Suppressor macrophage (primary cell): ENCODE data around the gene GOLGA6L9.
"Not testable (repeated sequence)": the region's sequence is repeated elsewhere in the genome, so short reads cannot be mapped to it uniquely, and the experiment has no call there.

Experiments
- DNase-seq, 4 experiments: peaks; one replicate each; pipeline ENCODE4 v3.0.0-alpha.2; 2020 to 2022
- total RNA-seq, 17 experiments: gene quantifications; one replicate each; lab custom pipeline; 2026; ENCODE audit warnings: mixed read lengths in 6 of 17, inconsistent platforms in 3 of 17; lab: John Stamatoyannopoulos, UW

Gene GOLGA6L9, protein sequence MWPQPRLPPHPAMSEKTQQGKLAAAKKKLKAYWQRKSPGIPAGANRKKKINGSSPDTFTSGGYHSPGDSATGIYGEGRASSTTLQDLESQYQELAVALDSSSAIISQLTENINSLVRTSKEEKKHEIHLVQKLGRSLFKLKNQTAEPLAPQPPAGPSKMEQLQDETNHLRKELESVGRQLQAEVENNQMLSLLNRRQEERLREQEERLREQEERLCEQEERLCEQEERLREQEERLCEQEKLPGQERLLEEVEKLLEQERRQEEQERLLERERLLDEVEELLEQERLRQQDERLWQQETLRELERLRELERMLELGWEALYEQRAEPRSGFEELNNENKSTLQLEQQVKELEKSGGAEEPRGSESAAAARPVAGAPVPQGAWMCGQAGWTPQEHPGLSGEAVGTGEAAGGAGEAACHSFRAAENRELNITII
- total RNA-seq = 0 to 0.66 (median 0.21) reads per million in 17 experiments

DNA sequence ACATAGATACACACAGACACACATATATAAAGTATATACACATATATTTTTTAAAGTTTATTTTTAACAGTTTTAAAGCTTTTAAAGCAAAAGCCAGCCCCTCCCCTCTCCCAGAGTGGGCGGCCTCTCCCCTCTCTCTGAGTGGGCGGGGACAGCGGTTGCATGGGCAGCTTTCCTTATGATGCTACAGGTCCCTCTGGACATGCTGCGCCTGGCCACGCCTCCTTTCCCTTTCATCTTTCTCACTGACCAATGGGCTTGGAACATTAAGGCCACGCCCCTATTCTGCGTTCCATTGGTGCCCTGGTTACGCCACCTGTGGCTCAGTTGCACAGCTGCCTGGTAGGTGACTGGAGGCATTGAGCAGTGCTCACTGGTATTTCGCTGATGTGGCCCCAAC is at the start of gene GOLGA6L9:
TSS of gene GOLGA6L9 (plus strand) at position 124 of the 400 bp plus-strand sequence. CDS start at position 388, 264 bp downstream.
- not testable (repeated sequence) for DNase-seq

DNA sequence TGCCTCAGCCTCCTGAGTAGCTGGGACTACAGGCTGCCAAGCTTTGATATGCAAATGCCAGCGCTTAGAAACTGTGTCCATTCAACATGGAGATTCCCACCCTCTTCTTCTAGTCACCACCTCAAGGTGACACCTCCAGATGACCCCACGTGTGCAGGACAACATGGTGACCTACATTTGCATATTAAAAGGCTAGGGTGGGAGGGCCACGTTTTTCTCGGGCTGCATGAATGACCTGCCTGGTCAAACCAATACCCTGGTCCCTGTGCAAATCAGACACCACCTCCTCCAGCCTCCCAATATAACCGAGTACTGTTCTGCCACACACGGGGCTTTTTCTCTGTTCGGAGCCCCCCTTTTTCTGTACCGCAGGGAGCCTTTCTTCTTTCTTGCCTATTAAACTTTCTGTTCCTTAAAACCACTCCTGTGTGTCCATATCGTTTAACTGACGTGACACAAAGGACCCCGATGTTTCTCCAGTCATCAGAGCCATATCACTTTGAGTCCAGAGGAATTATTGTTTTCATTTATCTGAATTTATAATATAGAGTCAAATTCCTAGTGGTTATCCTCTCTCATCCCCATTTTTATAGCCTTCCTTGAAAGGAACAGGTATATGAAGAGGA is 48.2 kb upstream of the GOLGA6L9 start:
- not testable (repeated sequence) for DNase-seq

DNA sequence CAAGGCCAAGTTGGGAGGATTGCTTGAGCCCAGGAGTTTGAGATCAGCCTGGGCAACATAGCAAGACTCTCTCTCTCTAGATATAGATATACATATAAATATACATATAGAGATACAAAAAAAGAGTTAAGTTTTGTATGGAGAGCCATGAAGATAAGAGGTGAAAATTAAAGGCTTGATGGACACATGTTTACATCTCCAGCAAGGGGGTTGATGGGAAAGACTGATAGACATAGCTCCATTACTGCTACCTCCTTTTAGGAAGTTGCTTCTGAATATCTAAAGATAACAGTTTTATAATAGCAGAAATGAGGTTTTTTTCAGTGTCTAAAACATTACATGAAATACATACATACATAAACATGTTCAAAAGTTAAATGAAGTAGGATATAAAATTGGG is 42.4 kb upstream of the GOLGA6L9 start:
- not testable (repeated sequence) for DNase-seq

DNA sequence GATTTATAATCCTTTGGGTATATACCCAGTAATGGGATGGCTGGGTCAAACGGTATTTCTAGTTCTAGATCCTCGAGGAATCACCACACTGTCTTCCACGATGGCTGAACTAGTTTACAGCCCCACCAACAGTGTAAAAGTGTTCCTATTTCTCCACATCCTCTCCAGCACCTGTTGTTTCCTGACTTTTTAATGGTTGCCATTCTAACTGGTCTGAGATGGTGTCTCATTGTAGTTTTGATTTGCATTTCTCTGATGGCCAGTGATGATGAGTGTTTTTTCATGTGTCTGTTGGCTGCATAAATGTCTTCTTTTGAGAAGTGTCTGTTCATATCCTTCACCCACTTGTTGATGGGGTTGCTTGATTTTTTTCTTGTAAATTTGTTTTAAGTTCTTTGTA is 39.5 kb upstream of the GOLGA6L9 start:
- DNase-seq = not testable (repeated sequence)

DNA sequence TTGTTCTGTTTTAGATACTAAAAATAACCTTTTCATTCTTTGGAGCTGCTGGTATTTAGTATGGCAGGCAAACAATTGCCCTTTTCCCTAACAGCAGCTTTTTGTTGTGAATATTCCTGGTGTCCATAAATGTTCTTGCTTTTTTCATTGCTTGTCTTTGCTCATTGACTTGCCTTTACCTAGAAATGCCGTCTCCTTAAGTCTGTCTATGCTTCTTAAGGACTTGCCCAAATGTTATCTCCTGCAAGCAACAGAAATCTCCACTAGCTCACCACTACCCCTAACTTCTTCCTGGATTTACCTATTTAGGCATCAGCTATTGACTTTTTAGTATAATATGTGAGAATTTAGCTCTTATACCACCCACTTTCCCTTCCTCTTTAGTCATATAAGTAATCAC is 37.5 kb upstream of the GOLGA6L9 start:
- DNase-seq = not testable (repeated sequence)

DNA sequence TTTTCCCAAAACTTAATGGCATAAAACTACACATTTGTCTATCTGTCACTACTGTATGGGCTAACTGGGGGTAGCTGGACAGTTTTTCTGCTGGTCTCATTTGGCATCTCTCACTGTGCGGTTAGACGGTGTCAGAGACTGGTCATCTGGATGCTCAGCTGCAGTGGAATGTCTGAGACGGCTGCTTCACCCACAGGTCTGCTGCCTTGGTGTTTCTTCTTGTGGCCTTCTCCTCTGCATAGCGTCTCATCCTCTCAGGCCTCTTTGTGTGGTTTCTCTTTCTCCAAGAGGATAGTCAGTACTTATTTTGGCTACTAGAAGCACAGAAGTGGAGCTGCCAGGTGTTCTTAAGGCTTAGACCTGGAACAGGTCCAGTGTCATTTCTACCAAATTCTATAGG is 35.9 kb upstream of the GOLGA6L9 start:
- DNase-seq = no peak

DNA sequence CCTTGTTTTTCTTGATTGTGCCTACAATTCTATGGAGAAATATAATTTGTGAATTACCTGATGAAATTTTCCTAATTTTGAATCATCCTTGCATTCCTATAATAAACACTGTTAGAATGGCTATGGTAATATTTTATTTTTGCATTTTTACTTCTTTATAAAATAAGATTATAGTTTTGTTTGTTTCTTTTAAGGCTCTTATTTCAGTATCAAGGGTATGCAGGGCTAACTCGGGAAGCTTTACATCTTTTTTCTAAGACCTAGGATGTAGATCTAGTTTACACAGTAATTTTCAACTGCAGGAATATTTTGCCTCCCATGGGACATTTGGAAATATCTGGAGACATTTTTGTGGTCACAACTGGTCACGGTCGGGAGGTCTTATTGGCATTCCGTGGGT is 33.8 kb upstream of the GOLGA6L9 start:
- DNase-seq = not testable (repeated sequence)

DNA sequence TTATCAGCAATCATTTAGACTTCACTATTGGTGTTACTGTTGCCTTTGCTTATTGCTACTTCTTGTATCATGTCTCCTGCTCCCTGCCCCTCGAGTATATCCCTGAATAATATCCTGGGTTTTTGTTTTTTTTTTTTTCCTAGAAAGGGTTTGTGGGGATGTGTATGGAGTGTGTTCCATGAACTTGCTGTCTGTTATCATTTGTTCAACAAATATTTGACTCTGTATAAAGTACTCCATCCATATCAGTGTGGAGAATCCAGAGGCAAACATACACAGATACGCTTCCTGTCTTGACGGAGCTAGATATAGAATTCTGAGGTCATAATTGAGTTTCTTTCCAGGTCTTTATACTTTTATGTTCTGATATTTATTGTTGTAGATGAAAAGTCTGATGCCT is 31.8 kb upstream of the GOLGA6L9 start:
- no peak for DNase-seq

DNA sequence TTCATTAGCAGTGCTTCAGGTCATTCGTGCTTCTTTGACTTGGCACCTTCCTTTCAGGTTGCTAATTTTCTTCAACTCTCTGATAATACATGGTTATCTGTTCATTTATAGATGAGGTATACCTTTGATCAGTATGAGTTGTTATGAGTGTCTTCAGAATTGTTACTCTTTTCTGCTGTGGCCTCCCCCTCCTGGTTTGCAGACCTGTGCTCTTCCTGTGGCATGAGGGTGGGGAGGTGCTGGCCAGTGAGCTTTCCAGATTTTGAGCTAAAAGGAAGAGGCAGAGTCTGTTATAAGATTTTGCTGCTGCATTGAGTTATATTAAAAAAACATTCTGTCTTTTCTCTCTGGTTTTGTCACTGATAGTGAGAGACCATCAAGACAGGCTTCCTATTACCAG is 30.8 kb upstream of the GOLGA6L9 start:
- DNase-seq = no peak

DNA sequence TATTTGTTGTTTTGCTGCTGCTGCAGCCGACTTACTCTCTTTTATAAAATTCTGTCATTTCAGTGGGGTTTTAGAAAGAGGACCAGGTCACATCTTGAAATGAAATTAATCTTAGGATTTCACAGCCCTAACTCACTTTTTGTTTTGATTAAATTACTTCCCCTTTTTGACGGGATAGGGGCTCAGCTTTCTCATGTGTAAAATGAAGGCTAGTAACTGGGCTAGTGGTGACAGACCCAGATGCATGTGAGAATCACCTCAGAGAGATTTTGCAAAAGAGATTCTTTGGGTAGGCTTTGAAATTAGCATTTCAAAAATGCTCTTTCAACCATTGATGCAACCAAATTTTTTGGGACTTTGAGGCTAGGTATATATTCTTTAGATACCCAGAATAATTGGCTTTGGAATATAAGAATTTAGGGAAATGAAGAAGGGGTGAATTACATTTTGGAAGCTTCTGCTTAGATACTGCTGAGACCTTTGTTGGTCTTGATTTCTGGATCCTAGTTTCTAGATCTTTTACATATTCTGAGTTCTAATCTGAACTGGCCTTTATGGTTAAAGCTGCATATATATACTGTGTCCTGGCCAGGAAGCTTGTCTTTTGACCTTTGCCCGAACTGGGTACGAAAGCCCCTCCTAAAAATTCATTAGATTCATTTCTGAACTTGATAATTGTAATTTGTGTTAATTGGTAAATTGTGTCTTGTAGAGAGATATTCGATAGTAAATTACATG is 30.1 kb upstream of the GOLGA6L9 start:
- not testable (repeated sequence) for DNase-seq

DNA sequence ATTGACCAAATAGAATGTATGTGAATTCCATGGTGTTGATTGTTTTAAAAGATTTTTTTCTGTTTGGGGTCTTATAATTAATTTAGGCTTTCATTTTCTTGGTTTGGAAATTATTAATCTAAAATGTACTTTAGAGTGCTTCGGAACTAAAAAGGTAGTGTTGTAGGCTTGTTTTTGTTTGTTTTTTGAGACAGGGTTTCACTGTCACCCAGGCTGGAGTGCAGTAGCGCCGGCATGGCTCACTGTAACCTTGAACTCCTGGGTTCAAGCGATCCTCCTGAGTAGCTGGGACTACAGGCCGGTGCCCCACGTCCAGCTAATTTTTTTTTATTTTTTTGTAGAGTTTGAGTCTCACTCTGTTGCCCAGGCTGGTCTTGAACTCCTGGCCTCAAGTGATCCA is 27.7 kb upstream of the GOLGA6L9 start:
- DNase-seq = not testable (repeated sequence)

DNA sequence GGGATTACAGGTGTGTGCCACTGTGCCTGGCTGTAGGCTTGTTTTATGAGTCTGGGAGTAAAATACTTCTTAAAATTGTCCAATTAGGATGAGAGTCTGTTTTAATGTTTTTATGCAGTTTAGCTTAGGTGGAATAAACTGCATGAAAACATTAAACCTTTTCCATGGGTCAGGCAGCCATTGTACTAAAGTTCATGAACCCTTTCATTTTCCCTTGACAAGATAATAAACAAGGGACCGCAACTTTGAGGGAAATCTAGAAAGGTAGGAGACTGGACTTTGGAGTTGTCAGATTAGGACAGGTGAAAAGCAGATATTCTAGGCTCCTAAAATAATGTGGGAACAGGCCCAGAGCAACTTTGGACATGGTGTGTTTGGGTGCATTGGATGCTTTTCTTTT is 27.3 kb upstream of the GOLGA6L9 start:
- DNase-seq = not testable (repeated sequence)

DNA sequence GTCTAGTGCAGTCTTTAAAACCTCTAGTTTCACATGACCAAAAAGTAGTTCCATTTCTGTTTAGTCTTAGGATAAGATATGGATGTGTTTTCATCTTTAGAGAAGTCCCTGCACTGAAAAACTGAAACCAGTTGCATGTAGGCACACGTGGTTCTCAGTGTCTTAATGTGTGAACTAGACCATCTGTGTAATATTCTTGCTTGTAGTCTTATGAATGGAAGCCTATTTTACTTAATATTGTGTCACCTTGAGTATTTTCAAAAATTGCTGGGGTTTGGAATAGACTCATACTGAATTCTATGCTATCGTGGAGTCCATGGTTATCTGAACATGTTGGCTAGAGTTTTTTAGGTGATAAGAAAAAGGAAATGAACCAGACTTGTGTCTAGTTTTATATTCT is 23.4 kb upstream of the GOLGA6L9 start:
- DNase-seq = not testable (repeated sequence)

DNA sequence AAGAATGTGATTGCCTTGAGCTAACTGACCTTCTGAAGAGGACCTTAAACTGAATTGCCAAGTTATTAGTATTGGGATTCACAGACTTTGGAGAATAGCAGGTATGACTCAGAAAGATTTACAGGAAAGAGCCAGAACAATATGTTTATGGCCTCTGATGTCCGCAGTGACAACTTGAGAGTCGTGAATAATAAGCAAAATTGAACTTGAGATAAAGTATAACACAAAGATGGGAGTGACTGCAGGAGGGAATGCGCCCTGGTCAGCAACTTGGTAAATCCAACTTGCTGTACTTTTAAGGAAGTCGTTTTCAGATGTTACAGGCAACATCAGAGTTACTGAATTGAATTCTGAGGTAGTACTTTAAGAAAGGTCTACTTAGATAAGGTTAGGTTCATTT is 19.3 kb upstream of the GOLGA6L9 start:
- DNase-seq = not testable (repeated sequence)

DNA sequence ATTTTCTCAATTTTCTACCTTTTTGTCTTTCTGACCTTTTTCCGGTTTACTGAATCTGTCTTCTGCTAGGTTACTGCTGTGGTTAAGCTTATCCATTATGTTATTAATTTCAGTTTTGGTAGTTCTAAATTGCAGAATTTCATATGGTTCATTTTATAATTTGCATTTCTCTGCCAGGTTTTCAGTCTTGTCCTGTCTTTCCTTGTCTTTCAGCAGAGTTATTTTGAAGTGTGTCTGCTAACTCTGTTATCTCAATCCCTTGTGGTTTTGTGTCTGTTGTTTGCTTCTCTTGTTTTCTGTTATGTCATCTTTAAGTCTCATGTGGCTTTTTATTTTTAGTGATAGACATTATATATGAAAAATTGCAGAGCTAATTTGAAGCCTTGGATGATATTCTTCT is 18.0 kb upstream of the GOLGA6L9 start:
- not testable (repeated sequence) for DNase-seq

DNA sequence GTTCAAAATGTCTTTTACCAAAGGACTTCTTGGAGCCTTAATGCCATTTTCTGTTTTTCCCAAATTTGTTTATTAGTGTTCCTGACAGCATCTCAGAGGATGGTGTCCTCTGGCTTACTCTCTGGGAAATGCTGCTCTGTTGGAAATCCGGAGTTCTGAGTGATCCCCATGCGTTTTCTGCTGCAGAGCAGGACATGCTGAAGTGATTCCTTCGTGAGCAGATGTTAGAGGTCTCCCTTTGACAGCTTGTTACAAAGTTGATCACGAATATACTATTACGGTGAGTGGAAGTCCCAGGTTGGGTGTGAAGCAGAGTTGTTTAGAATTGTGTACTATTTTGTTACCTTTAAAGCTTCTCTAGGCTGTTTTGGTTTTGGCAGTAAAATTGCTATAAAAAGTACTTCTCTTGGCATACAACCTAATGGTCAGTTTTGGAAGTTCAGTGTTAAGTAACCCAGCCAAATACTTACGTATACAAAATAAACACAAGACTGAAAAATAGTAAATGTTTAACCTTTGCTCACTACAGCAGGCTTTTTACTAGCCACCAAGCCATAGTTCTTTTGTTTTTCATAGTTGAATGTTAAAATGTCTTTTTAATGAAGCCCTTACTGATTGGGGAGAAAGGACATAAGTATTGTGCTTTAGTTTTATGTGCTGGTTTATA is 15.0 kb upstream of the GOLGA6L9 start:
- DNase-seq = not testable (repeated sequence)

DNA sequence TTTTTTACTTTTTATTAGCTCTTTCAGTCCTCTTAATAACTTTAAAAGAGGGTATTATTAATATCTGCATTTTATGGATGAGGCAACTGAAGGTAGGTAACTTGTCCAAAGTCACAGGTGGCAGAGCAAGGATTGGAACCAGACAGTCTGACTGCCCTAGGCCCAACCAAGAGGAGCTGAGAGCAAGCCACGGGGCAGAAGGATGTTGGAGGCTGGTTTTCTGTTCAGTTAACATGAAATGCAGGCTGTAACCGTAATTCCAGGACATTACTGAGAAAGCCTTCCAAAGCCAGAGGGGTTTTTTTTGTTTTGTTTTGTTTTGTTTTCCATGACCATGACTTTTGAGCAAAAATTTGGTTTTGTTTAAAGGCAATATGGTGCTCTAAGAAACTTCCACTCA is 9.1 kb upstream of the GOLGA6L9 start:
- not testable (repeated sequence) for DNase-seq

DNA sequence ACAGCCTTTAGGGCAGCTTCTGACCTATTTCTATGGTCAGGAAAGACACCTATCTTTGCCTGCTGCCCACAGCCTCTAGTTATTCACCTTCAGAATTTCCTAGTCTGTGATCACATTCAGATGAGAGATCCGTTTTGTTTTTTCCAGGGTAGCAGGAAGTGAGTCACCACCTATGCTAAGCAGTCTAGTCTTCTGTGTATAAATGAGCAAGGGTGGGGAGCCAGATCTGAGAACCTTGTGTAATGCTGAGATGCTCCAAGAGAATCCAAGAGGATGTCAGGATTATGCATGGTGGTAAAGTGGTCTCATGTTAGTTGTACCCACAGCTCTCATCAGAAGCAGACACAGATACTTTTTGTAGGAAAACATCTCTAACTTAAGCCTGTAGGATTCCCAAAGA is 8.7 kb upstream of the GOLGA6L9 start:
- DNase-seq = not testable (repeated sequence)

DNA sequence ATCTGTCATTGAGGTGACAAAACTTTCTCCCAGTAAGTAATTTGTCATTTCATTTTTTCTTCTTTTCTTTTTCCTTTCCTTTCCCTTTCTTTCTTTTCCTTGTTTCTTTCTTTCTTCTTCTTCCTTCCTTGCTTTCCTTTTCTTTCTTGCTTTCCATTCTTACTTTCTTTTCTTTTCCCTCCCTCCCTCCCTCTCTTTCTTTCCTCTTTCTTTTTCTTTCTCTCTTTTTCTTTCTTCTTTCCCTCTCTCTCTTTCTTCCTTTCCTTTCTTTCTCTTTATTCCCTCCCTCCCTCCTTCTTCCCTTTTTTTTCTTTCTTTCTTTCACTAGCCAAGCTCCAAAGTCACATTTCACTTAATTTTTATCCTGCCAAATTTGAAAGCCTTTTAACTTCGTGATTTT is 2.5 kb upstream of the GOLGA6L9 start:
- DNase-seq = not testable (repeated sequence)

DNA sequence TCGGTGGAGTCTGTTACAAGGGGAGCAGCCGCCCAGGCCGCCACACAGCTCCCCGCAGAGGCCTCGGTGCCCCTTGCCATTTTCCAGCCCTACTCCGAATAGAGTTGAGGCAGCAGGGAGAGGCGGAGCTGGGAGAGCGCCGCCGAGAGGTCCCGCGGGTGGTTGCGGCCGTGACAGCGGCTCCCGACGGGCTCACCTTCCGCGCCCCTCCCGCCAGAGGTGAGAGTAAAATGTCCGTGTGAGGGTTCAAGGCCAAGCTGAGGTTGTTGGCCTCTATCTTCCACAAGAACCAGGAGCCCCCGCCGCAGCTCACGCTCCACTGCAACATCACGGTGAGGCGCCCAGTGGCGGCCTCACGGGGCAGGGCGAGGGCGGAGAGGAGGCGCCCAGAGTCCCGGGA is 15.8 kb downstream of the GOLGA6L9 start:
- DNase-seq = not testable (repeated sequence)

DNA sequence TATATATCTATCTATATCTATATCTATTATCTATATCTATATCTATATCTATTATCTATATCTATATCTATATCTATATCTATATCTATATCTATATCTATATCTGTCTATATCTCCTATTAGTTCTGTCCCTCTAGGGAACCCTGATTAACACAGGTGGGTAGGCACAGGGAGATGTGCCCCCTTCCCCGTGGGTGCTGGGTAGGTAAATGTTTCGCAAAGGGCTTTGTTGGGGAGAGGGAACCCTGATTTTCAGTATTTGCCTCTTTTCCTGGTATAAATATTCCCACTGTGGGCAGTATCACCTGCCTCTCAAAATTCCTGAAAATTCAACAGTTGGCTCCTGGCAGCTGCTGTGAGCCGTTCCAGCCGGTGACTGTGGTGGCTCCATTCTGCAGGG is 27.7 kb downstream of the GOLGA6L9 start:
- DNase-seq = not testable (repeated sequence)

DNA sequence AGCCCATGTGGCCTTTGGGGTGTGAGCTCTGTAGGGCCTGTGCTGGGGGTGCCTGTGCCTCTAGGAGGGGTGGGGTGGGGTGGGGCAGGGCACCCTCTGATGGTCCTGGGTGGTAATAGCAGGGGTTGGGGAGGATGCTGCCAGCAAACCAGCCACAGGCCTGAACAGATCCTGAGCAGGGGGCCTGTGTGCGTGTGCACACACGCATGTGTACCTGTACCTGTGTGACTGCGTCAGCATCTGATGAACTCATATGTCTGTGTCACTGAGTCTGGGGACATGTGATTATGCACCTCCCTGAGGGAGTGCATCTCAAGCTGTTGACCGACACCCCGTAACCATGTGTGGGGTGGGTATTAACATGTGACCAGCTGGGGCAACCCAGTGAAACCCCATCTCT is 36.0 kb downstream of the GOLGA6L9 start:
- not testable (repeated sequence) for DNase-seq

DNA sequence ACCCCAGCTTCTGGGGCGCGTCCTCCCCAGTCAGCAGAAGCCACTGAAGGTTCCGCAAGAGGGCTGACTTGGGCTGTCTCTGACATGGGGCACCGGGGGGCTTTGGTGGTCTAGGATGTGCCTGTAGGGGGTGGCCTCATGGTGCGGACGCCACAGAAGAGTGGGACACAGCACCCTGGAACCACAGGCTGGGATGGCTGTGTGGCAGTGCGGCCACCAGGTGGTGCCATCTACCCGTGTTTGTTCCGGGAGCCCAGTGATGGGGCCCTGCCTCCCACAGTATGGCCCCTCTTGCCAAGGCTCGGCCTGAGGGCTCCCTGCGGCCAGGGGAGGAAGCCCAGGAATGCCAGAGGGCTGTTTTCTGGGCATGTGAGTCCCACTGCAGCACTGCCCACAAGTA is 38.6 kb downstream of the GOLGA6L9 start:
- not testable (repeated sequence) for DNase-seq
